Middle frontal gyrus (tissue), 1 donor: ENCODE data around the gene PRKCB.
"Not testable (repeated sequence)": the region's sequence is repeated elsewhere in the genome, so short reads cannot be mapped to it uniquely, and the experiment has no call there.

ENCODE experiments used
- DNase-seq: peaks from one replicate; pipeline ENCODE4 v3.0.0-alpha.2; 2015; ENCODE audit warnings: low spot score; ENCODE audit errors: extremely low spot score

PRKCB gene

GRCh38 chr16:23901178-23902033 lies 65.6 kb downstream of the PRKCB start:
- DNase-seq: no peak

DNA sequence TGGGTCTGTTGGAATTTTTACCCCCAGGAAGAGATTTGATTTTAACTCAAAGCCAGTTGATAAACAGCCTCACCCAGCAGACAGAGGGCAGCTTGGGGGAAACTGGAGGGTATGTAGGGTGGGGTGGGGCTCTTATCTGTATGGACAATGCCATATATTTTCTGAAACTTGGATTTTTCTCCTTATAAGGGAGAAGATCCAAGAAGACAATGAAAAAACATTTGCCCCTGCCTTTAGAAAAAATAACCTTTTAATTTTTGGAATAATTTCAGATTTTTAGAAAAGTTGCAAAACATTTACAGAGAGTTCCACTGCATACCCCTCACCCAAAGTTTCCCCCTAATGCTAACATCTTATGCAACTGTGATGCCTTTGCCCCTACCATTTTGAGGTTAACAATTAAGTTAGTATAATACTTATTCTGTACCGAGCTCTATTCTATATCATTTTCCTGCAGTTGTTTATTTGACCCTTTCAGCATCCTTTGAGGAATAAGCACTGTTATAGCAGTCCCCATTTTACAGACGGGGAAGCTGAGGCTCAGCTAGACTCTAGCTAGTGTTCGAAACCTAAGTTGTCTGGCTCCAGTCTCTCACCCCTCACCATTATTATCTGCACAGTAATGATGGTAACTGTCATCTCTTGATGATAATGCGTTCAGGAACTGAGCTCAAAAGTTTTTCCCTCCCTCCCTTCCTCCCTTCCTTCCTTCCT lies 66.4 kb downstream of the PRKCB start:
- DNase-seq: no peak

- no peak for DNase-seq
These were observed 67.1 kb downstream of the PRKCB start for GRCh38 chr16:23902748-23903414.

- no peak for DNase-seq
These were observed 69.2 kb downstream of the PRKCB start for GRCh38 chr16:23905027-23905426.

GRCh38 chr16:23907457-23907902 lies 71.7 kb downstream of the PRKCB start:
- DNase-seq: no peak

DNA sequence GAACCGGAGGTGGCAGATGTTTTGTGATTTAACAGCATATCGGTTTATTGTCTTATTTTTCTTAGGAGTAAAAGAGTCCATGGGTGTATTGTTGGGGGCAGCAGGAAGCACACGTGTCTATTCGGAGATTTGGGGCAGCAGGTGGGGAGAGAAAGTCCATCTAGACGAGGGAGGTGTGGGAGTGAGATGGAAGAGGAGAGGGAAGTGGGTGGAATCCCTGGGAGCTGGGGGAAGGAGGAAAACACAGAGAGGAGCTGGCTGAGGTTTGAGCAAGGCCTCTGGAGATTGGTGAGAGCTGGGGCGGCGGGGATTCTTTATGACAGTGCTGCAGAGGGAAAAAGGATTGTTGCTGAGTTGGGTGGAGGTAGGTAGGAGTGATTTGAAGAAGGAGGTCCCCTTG lies 72.1 kb downstream of the PRKCB start:
- DNase-seq: no peak

- DNase-seq: no peak
These were observed 73.0 kb downstream of the PRKCB start for GRCh38 chr16:23908790-23909189.

DNA sequence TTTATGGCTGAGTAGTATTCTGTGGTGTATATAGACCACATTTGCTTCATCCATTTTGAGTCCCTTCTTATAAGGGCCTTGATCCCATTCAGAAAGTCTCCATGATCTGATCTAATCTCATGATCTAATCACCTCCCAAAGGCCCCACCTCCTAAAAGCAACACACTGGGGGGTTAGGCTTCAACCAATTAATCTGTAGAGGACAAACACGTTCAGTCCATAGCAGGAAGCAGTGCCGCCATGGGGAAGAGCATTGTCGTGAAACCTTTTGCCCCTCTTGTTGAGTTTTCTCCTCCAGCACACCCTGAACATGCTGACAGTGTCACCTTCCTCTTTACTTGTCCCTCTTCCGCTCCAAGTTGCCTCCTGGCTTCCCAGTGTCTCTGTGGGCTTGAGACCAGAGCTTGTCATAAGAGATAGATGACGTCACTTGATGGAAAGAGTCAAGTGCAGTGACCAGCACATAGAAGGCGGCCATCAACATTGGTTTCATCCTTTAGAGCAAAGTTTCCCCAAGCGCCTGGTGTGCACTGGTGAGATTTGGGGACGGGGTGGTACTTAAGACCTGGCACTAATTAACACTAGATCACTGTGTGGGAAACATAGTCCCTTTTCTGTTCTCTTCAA lies 74.1 kb downstream of the PRKCB start:
- DNase-seq: no peak

- no peak for DNase-seq
These were observed 79.3 kb downstream of the PRKCB start for GRCh38 chr16:23914946-23915530.

GRCh38 chr16:23916552-23916951 lies 80.8 kb downstream of the PRKCB start:
- DNase-seq: not testable (repeated sequence)

- no peak for DNase-seq
These were observed 81.8 kb downstream of the PRKCB start for GRCh38 chr16:23917621-23918020.

DNA sequence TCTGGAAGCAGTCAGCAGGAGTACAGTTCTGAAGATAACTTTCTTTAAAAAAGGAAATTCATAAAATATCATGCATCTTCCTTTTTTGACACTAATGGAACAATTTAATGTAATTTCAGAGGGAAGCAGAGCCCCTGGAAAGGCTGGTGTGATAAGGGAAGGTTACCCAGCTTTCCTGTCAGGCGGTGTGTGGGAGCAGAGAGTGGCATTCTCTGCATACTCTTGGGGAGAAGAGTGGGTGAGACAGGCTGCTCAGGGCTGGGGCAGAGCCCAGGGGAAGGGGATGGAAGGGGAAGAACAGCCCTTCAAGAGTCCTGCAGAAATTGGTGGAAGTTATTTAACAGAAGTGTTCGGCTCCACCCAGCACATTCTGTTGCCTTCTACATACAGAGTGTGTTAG lies 84.7 kb downstream of the PRKCB start:
- DNase-seq: no peak

DNA sequence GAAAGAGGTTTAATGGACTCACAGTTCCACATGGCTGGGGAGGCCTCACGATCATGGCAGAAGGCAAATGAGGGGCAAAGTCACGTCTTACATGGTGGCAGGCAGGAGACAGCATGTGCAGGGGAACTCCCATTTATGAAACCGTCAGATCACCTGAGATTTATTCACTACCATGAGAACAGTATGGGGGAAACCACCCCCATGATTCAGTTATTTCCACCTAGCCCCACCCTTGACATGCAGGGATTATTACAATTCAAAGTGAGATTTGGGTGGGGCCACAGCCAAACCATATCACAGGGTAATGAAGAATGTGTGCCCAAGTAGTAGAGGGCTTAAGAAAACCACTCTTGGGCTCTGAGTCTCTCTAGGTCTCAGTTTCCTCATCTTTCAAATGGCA lies 85.1 kb downstream of the PRKCB start:
- DNase-seq: no peak

GRCh38 chr16:23922406-23922805 lies 86.6 kb downstream of the PRKCB start:
- no peak for DNase-seq

DNA sequence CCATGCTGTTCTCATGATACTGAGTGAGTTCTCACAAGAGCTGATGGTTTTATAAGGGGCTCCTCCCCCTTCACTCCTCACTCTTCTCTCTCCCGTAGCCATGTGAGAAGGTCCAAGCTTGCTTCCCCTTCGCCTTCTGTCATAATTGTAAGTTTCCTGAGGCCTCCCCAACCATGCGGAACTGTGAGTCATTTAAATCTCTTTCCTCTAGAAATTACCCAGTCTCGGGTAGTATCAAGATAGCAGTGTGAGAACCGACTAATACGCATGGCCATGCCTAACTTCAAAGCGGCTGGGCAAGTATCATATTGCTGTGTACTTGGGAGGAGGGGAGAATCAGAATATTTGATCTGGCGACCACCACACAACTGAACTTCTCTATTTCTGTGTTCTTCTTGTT lies 88.3 kb downstream of the PRKCB start:
- no peak for DNase-seq

GRCh38 chr16:23927796-23928195 lies 92.0 kb downstream of the PRKCB start:
- no peak for DNase-seq

DNA sequence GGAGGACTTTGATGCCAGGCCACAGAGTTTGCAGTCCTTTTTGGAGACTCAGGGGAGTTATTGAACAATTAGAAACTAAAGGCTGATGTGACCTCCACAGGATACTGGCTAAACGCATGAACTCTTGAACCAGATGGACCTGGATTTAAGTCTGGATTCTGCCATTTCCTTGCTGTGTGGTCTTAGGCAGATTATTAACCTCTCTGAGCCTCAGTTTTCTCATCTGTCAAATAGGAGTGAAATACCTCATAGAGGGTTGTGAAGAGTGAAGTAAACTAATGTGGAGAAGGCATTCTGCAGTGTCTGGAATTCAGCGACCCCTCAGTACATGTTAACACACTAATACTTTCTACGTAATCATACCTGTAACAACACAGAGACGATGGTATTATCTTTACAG lies 93.5 kb downstream of the PRKCB start:
- no peak for DNase-seq

- no peak for DNase-seq
These were observed 94.1 kb downstream of the PRKCB start for GRCh38 chr16:23929856-23930255.

- no peak for DNase-seq
These were observed 95.0 kb downstream of the PRKCB start for GRCh38 chr16:23930791-23931190.

DNA sequence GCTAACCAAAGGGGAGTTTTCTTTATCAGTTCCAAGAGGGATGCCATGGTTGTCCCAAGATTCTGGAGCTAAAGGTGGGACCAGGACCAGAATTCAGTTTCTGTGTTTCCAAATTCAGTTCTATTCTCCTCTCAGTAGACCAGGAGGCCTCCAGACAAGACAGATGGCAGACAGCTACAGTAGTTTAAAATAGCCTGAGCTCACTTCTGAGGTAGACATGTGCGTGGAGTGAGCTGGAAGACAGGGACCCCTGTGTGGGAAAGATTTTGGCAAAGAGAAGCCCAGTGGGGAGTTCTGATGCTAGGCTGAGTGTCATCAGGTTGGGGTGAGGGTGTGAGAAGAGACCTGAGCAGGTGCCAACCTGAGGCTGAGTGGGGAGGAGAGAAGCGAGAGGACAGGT lies 95.4 kb downstream of the PRKCB start:
- DNase-seq: no peak

DNA sequence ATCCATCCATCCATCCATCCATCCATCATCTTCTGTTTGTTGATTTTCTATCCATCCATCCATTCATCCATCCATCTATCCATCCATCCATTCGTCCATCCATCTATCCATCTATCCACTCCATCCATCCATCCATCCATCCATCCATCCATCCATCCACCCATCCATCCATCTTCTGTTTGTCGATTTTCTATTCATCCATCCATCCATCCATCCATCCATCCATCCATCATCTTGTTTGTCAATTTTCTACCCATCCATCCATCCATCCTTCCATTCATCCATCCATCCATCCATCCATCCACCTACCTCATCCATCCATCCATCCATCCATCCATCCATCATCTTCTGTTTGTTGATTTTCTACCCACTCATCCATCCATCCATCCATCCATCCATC lies 97.9 kb downstream of the PRKCB start:
- not testable (repeated sequence) for DNase-seq
